WTC11 (cell line): ENCODE data around the gene CACNA1E. TPM values are rescaled to one million over a fixed set of nuclear protein-coding genes. Genes with fewer than 3 reads are reported as not detected.

Source experiments
- ATAC-seq: fragments of 200-7000 bp; cut with Tn5 transposase; 2 replicates; pipeline ENCODE4 v1.10.0; 2021; ENCODE audit warnings: mild to moderate bottlenecking, moderate library complexity
- CTCF ChIA-PET: fragments of 300-600 bp; sonication (Branson Sonifier 250); formaldehyde crosslinking; loops from one replicate; lab custom pipeline; 2021; ENCODE audit warnings: antibody characterized with exemption; lab: Charles Lee
- POLR2A ChIA-PET: fragments of 350-600 bp; sonication (Branson Sonifier 250); formaldehyde crosslinking; loops from one replicate; lab custom pipeline; 2021; ENCODE audit warnings: antibody characterized with exemption; lab: Charles Lee
- DNase-seq: peaks from one replicate; pipeline ENCODE4 v3.0.0; 2021; ENCODE audit warnings: low spot score
- H3K27ac Mint-ChIP-seq: 2 replicates; pipeline ENCODE4 v1.8.0; 2021; ENCODE audit warnings: mixed read lengths
- H3K27me3 Mint-ChIP-seq: 2 replicates; pipeline ENCODE4 v1.8.0; 2021; ENCODE audit warnings: low read depth, mild to moderate bottlenecking, moderate library complexity, mixed read lengths
- H3K36me3 Mint-ChIP-seq: 2 replicates; pipeline ENCODE4 v1.8.0; 2021; ENCODE audit warnings: mixed read lengths
- H3K4me1 Mint-ChIP-seq: 2 replicates; pipeline ENCODE4 v1.8.0; 2022; ENCODE audit warnings: mixed read lengths
- H3K4me3 Mint-ChIP-seq: 2 replicates; pipeline ENCODE4 v1.8.0; 2021; ENCODE audit warnings: mild to moderate bottlenecking, moderate library complexity, mixed read lengths
- H3K9me3 Mint-ChIP-seq: 2 replicates; pipeline ENCODE4 v1.8.0; 2021; ENCODE audit warnings: mixed read lengths
- CBFB ChIP-seq: sonication (generic); formaldehyde crosslinking; IDR thresholded peaks from 2 replicates; pipeline ENCODE4 v1.8.1; 2022; ENCODE audit warnings: mild to moderate bottlenecking, low read depth, missing genetic modification reagents
- FOXJ3 ChIP-seq: sonication (generic); formaldehyde crosslinking; IDR thresholded peaks from 2 replicates; pipeline ENCODE4 v1.9.0; 2021; ENCODE audit warnings: missing genetic modification reagents, mild to moderate bottlenecking, borderline replicate concordance
- GRHL2 ChIP-seq: fragments of 250-450 bp; sonication (Bioruptor Pico); IDR thresholded peaks from 2 replicates; pipeline ENCODE4 v1.8.0; 2022; ENCODE audit warnings: mild to moderate bottlenecking, moderate library complexity; ENCODE audit not compliant: insufficient replicate concordance, severe bottlenecking
- GTF2I ChIP-seq: fragments of 250-450 bp; sonication (Bioruptor Pico); conservative IDR thresholded peaks from 2 replicates; pipeline ENCODE4 v1.4.0; 2021; ENCODE audit warnings: mild to moderate bottlenecking
- HMGA2 ChIP-seq: fragments of 250-450 bp; sonication (Bioruptor Pico); IDR thresholded peaks from 2 replicates; pipeline ENCODE4 v1.4.0; 2021; ENCODE audit warnings: mild to moderate bottlenecking, moderate library complexity
- KAT7 ChIP-seq: sonication (generic); formaldehyde crosslinking; IDR thresholded peaks from 2 replicates; pipeline ENCODE4 v1.8.1; 2023; ENCODE audit warnings: missing genetic modification reagents, mild to moderate bottlenecking, borderline replicate concordance
- MXD4 ChIP-seq: fragments of 250-450 bp; sonication (Bioruptor Pico); IDR thresholded peaks from 2 replicates; pipeline ENCODE4 v1.8.0; 2021; ENCODE audit warnings: mild to moderate bottlenecking, moderate library complexity, borderline replicate concordance
- NR2C2 ChIP-seq: sonication (generic); formaldehyde crosslinking; IDR thresholded peaks from 2 replicates; pipeline ENCODE4 v1.8.0; 2022; ENCODE audit warnings: mild to moderate bottlenecking, missing genetic modification reagents
- RELA ChIP-seq: sonication (generic); formaldehyde crosslinking; IDR thresholded peaks from 2 replicates; pipeline ENCODE4 v1.8.1; 2022; ENCODE audit warnings: missing genetic modification reagents, mild to moderate bottlenecking, borderline replicate concordance
- SMAD3 ChIP-seq: sonication (generic); formaldehyde crosslinking; IDR thresholded peaks from 2 replicates; pipeline ENCODE4 v1.8.0; 2022; ENCODE audit warnings: missing genetic modification reagents, mild to moderate bottlenecking, borderline replicate concordance
- TP53 ChIP-seq: sonication (generic); formaldehyde crosslinking; IDR thresholded peaks from 2 replicates; pipeline ENCODE4 v1.8.1; 2023; ENCODE audit warnings: mild to moderate bottlenecking, missing genetic modification reagents
- ZNF219 ChIP-seq: sonication (generic); formaldehyde crosslinking; IDR thresholded peaks from 2 replicates; pipeline ENCODE4 v1.8.0; 2023; ENCODE audit warnings: missing genetic modification reagents, mild to moderate bottlenecking, borderline replicate concordance
- total RNA-seq: library from RNA; stranded (reverse); gene quantifications from 3 replicates; pipeline ENCODE4 v1.2.3, GENCODE V29; 2021
- TF ChIP-seq, protein P1 (sequence below): sonication (generic); formaldehyde crosslinking; IDR thresholded peaks from 2 replicates; pipeline ENCODE4 v1.8.1; 2022; ENCODE audit warnings: low read depth, mild to moderate bottlenecking, moderate library complexity, missing genetic modification reagents, borderline replicate concordance
- TF ChIP-seq, protein P2 (sequence below): fragments of 250-450 bp; sonication (Bioruptor Pico); IDR thresholded peaks from 2 replicates; pipeline ENCODE4 v1.9.0; 2021; ENCODE audit warnings: mild to moderate bottlenecking
- TF ChIP-seq, protein P3 (sequence below): sonication (generic); formaldehyde crosslinking; conservative IDR thresholded peaks from 2 replicates; pipeline ENCODE4 v1.8.1; 2022; ENCODE audit warnings: mild to moderate bottlenecking, missing genetic modification reagents
- TF ChIP-seq, protein P4 (sequence below): fragments of 250-450 bp; sonication (Bioruptor Pico); IDR thresholded peaks from 2 replicates; pipeline ENCODE4 v1.8.0; 2021; ENCODE audit warnings: mild to moderate bottlenecking
- TF ChIP-seq, protein P5 (sequence below): sonication (generic); formaldehyde crosslinking; IDR thresholded peaks from 2 replicates; pipeline ENCODE4 v1.8.0; 2022; ENCODE audit warnings: mild to moderate bottlenecking, missing genetic modification reagents
- TF ChIP-seq, protein P6 (sequence below): fragments of 250-450 bp; sonication (Bioruptor Pico); IDR thresholded peaks from 2 replicates; pipeline ENCODE4 v1.9.0; 2021; ENCODE audit warnings: mild to moderate bottlenecking
- TF ChIP-seq, protein P7 (sequence below): sonication (generic); formaldehyde crosslinking; conservative IDR thresholded peaks from 2 replicates; pipeline ENCODE4 v1.8.1; 2023; ENCODE audit warnings: mild to moderate bottlenecking, low read depth, missing genetic modification reagents, moderate library complexity

CACNA1E gene
- total RNA-seq, 1 experiment from 2014 or later: 0.63 TPM

DNA sequence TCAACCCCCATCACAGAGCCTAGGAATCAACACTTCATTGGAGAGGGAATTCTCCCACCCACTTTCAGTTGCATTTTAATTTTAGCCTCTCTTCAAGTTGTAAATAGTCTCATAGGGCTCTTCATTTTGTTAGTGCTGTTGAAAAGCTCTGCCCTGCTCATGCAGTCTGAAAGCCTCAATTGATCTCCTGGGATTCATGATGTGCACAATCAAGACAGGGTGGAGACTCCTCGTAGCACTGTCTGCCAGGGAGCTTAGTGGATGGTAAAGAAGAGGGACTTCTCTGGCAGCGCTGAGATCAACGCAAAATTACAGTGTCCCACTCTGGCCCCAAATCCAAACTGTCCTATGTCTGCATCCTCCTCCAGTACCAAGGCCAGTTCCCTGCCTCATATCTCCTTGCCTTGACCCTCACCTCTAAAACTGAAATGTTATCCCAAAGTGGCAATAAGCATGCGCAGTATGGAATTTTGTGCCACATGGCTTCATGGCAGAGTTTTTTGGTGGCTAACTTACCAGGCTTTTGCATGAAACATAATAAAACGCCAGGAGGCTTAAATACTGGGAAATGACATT, 282.2 kb downstream of the CACNA1E start:
- TF ChIP-seq SMAD3 (CRISPR knock-in tag): no peak
- TF ChIP-seq, protein P1, sequence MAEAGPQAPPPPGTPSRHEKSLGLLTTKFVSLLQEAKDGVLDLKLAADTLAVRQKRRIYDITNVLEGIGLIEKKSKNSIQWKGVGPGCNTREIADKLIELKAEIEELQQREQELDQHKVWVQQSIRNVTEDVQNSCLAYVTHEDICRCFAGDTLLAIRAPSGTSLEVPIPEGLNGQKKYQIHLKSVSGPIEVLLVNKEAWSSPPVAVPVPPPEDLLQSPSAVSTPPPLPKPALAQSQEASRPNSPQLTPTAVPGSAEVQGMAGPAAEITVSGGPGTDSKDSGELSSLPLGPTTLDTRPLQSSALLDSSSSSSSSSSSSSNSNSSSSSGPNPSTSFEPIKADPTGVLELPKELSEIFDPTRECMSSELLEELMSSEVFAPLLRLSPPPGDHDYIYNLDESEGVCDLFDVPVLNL (CRISPR knock-in tag): no peak
- TF ChIP-seq TP53 (CRISPR knock-in tag): no peak
- no peak for TF ChIP-seq GRHL2
- no peak for TF ChIP-seq MXD4
- TF ChIP-seq ZNF219 (CRISPR knock-in tag): no peak
- TF ChIP-seq HMGA2: no peak
- TF ChIP-seq RELA (CRISPR knock-in tag): no peak
- TF ChIP-seq FOXJ3 (CRISPR knock-in tag): no peak
- TF ChIP-seq, protein P2, sequence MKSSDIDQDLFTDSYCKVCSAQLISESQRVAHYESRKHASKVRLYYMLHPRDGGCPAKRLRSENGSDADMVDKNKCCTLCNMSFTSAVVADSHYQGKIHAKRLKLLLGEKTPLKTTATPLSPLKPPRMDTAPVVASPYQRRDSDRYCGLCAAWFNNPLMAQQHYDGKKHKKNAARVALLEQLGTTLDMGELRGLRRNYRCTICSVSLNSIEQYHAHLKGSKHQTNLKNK: no peak
- TF ChIP-seq CBFB (CRISPR knock-in tag): no peak
- TF ChIP-seq, protein P3, sequence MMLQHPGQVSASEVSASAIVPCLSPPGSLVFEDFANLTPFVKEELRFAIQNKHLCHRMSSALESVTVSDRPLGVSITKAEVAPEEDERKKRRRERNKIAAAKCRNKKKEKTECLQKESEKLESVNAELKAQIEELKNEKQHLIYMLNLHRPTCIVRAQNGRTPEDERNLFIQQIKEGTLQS (CRISPR knock-in tag): no peak
- no peak for TF ChIP-seq NR2C2
- no peak for TF ChIP-seq GTF2I (CRISPR knock-in tag)
- TF ChIP-seq, protein P4, sequence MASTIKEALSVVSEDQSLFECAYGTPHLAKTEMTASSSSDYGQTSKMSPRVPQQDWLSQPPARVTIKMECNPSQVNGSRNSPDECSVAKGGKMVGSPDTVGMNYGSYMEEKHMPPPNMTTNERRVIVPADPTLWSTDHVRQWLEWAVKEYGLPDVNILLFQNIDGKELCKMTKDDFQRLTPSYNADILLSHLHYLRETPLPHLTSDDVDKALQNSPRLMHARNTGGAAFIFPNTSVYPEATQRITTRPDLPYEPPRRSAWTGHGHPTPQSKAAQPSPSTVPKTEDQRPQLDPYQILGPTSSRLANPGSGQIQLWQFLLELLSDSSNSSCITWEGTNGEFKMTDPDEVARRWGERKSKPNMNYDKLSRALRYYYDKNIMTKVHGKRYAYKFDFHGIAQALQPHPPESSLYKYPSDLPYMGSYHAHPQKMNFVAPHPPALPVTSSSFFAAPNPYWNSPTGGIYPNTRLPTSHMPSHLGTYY (CRISPR knock-in tag): no peak
- no peak for TF ChIP-seq KAT7 (CRISPR knock-in tag)
- TF ChIP-seq, protein P5, sequence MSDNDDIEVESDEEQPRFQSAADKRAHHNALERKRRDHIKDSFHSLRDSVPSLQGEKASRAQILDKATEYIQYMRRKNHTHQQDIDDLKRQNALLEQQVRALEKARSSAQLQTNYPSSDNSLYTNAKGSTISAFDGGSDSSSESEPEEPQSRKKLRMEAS: no peak
- TF ChIP-seq, protein P6, sequence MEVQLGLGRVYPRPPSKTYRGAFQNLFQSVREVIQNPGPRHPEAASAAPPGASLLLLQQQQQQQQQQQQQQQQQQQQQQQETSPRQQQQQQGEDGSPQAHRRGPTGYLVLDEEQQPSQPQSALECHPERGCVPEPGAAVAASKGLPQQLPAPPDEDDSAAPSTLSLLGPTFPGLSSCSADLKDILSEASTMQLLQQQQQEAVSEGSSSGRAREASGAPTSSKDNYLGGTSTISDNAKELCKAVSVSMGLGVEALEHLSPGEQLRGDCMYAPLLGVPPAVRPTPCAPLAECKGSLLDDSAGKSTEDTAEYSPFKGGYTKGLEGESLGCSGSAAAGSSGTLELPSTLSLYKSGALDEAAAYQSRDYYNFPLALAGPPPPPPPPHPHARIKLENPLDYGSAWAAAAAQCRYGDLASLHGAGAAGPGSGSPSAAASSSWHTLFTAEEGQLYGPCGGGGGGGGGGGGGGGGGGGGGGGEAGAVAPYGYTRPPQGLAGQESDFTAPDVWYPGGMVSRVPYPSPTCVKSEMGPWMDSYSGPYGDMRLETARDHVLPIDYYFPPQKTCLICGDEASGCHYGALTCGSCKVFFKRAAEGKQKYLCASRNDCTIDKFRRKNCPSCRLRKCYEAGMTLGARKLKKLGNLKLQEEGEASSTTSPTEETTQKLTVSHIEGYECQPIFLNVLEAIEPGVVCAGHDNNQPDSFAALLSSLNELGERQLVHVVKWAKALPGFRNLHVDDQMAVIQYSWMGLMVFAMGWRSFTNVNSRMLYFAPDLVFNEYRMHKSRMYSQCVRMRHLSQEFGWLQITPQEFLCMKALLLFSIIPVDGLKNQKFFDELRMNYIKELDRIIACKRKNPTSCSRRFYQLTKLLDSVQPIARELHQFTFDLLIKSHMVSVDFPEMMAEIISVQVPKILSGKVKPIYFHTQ (CRISPR knock-in tag): no peak
- TF ChIP-seq, protein P7, sequence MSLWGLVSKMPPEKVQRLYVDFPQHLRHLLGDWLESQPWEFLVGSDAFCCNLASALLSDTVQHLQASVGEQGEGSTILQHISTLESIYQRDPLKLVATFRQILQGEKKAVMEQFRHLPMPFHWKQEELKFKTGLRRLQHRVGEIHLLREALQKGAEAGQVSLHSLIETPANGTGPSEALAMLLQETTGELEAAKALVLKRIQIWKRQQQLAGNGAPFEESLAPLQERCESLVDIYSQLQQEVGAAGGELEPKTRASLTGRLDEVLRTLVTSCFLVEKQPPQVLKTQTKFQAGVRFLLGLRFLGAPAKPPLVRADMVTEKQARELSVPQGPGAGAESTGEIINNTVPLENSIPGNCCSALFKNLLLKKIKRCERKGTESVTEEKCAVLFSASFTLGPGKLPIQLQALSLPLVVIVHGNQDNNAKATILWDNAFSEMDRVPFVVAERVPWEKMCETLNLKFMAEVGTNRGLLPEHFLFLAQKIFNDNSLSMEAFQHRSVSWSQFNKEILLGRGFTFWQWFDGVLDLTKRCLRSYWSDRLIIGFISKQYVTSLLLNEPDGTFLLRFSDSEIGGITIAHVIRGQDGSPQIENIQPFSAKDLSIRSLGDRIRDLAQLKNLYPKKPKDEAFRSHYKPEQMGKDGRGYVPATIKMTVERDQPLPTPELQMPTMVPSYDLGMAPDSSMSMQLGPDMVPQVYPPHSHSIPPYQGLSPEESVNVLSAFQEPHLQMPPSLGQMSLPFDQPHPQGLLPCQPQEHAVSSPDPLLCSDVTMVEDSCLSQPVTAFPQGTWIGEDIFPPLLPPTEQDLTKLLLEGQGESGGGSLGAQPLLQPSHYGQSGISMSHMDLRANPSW (CRISPR knock-in tag): no peak
- DNase-seq (no peak), ATAC-seq (no peak)
- CTCF ChIA-PET: no interaction called here
- H3K4me3 Mint-ChIP-seq: no peak overlapping the region
- no peaks in the 10 kb centered on the region for H3K36me3 Mint-ChIP-seq
- H3K9me3 Mint-ChIP-seq: peaks cover 1% of the 10 kb centered on the region; the same call in 1 of the 2 replicates
- no peaks in the 10 kb centered on the region for H3K4me1 Mint-ChIP-seq
- POLR2A ChIA-PET: no interaction called here
- H3K27me3 Mint-ChIP-seq: no peaks in the 10 kb centered on the region; the same call in 1 of the 2 replicates
- no peak overlapping the region for H3K27ac Mint-ChIP-seq
